ENCODE results near the gene BBS1.

The BBS1 gene

GRCh38 chr11:66473167-66473566 lies 37.3 kb upstream of the BBS1 start:
- DNase-seq (ENCODE audit: low read depth): no peak
- TF ChIP-seq CTCF (IDR thresholded peaks at IDR 0.05; ENCODE audit: low read length, missing control alignments): no peak
- H3K4me3 ChIP-seq (replicated peaks; ENCODE audit: low read depth, low read length): no peak overlapping the region

GRCh38 chr11:66473608-66474515 lies 36.6 kb upstream of the BBS1 start:
- H3K4me3 ChIP-seq (replicated peaks; ENCODE audit: low read depth, low read length): no peak overlapping the region
- DNase-seq (ENCODE audit: low read depth): no peak
- no peak for TF ChIP-seq CTCF (IDR thresholded peaks at IDR 0.05; ENCODE audit: low read length, missing control alignments)

GRCh38 chr11:66475349-66476172 lies 34.9 kb upstream of the BBS1 start:
- TF ChIP-seq CTCF (IDR thresholded peaks at IDR 0.05; ENCODE audit: low read length, missing control alignments): no peak
- no peak for DNase-seq (ENCODE audit: low read depth)
- no peak overlapping the region for H3K4me3 ChIP-seq (replicated peaks; ENCODE audit: low read depth, low read length)

- no peak for DNase-seq (ENCODE audit: low read depth)
- no peak for TF ChIP-seq CTCF (IDR thresholded peaks at IDR 0.05; ENCODE audit: low read length, missing control alignments)
- H3K4me3 ChIP-seq (replicated peaks; ENCODE audit: low read depth, low read length): no peak overlapping the region
These were observed 34.1 kb upstream of the BBS1 start for GRCh38 chr11:66476173-66476840.

- no peak for DNase-seq (ENCODE audit: low read depth)
- TF ChIP-seq CTCF (IDR thresholded peaks at IDR 0.05; ENCODE audit: low read length, missing control alignments): no peak
- no peak overlapping the region for H3K4me3 ChIP-seq (replicated peaks; ENCODE audit: low read depth, low read length)
These were observed 33.6 kb upstream of the BBS1 start for GRCh38 chr11:66476841-66477251.

GRCh38 chr11:66477263-66478201 lies 32.9 kb upstream of the BBS1 start:
- no peak for DNase-seq (ENCODE audit: low read depth)
- no peak overlapping the region for H3K4me3 ChIP-seq (replicated peaks; ENCODE audit: low read depth, low read length)
- no peak for TF ChIP-seq CTCF (IDR thresholded peaks at IDR 0.05; ENCODE audit: low read length, missing control alignments)
